ENCODE data around the gene MEGF9. TPM values are rescaled to one million over a fixed set of nuclear protein-coding genes. Genes with fewer than 3 reads are reported as not detected.

MEGF9 gene
- total and polyA plus RNA-seq, 2 experiments from 2014 or later = 10.3 to 27.4 TPM

GRCh38 chr9:120637919-120638318 lies 76.4 kb downstream of the MEGF9 start:
- 90% methylated on average over 5 of the region's 5 CpGs for WGBS (ENCODE audit: low lambda C conversion rate, missing lambda C conversion rate)
- Histone ChIP-seq H3K27me3 (no peaks in the 10 kb centered on the region), H3K4me1 (ENCODE audit: insufficient read depth) (no peaks in the 10 kb centered on the region), H4K20me1 (ENCODE audit: insufficient read depth, poor library complexity, severe bottlenecking) (no peaks in the 10 kb centered on the region), H3K4me3 (no peak overlapping the region), H3K4me2 (no peak overlapping the region), H3K36me3 (replicated peaks; ENCODE audit: insufficient read depth, low read depth) (no peaks in the 10 kb centered on the region), H3K9me3 (ENCODE audit: low read depth) (peaks cover 12% of the 10 kb centered on the region), H3K9me2 (replicated peaks; ENCODE audit: insufficient read depth) (no peaks in the 10 kb centered on the region), H3K27ac (no peak overlapping the region), H3K79me2 (no peaks in the 10 kb centered on the region), H2AFZ (no peak overlapping the region)
- TF ChIP-seq EZH2phosphoT487 (IDR thresholded peaks at IDR 0.05; ENCODE audit: low read depth, severe bottlenecking, unreplicated experiment) (no peak), CTCF (IDR thresholded peaks at IDR 0.05; ENCODE audit: poor library complexity) (no peak), EZH2 (IDR thresholded peaks at IDR 0.05; ENCODE audit: borderline replicate concordance) (no peak)
- DNase-seq (ENCODE audit: low spot score) = no peak

- WGBS (ENCODE audit: low lambda C conversion rate, missing lambda C conversion rate) = 97% methylated on average over 22 of the region's 25 CpGs
- H3K4me2 ChIP-seq = no peak overlapping the region
- no peaks in the 10 kb centered on the region for H4K20me1 ChIP-seq (ENCODE audit: insufficient read depth, poor library complexity, severe bottlenecking)
Measured at GRCh38 chr9:120636194-120636957, 77.9 kb downstream of the MEGF9 start.

GRCh38 chr9:120635011-120635410 lies 79.3 kb downstream of the MEGF9 start:
- 97% methylated on average over 1 of the region's 1 CpG for WGBS (ENCODE audit: low lambda C conversion rate, missing lambda C conversion rate)
- Histone ChIP-seq H2AFZ (no peak overlapping the region), H4K20me1 (ENCODE audit: insufficient read depth, poor library complexity, severe bottlenecking) (no peaks in the 10 kb centered on the region), H3K4me3 (no peak overlapping the region), H3K9me3 (ENCODE audit: low read depth) (peaks cover 12% of the 10 kb centered on the region), H3K79me2 (no peaks in the 10 kb centered on the region), H3K27me3 (no peaks in the 10 kb centered on the region), H3K4me2 (no peak overlapping the region), H3K27ac (no peak overlapping the region), H3K36me3 (replicated peaks; ENCODE audit: insufficient read depth, low read depth) (no peaks in the 10 kb centered on the region), H3K9me2 (replicated peaks; ENCODE audit: insufficient read depth) (no peaks in the 10 kb centered on the region), H3K4me1 (ENCODE audit: insufficient read depth) (no peaks in the 10 kb centered on the region)
- DNase-seq (ENCODE audit: low spot score) = no peak
- TF ChIP-seq EZH2phosphoT487 (IDR thresholded peaks at IDR 0.05; ENCODE audit: low read depth, severe bottlenecking, unreplicated experiment) (no peak), CTCF (IDR thresholded peaks at IDR 0.05; ENCODE audit: poor library complexity) (no peak), EZH2 (IDR thresholded peaks at IDR 0.05; ENCODE audit: borderline replicate concordance) (no peak)

More at GRCh38 chr9:120636194-120636957, 77.9 kb downstream of the MEGF9 start:
- Histone ChIP-seq H3K27ac (no peak overlapping the region), H2AFZ (no peak overlapping the region), H3K36me3 (replicated peaks; ENCODE audit: insufficient read depth, low read depth) (no peaks in the 10 kb centered on the region), H3K27me3 (no peaks in the 10 kb centered on the region), H3K9me3 (ENCODE audit: low read depth) (peaks cover 12% of the 10 kb centered on the region), H3K4me1 (ENCODE audit: insufficient read depth) (no peaks in the 10 kb centered on the region), H3K79me2 (no peaks in the 10 kb centered on the region), H3K4me3 (no peak overlapping the region), H3K9me2 (replicated peaks; ENCODE audit: insufficient read depth) (no peaks in the 10 kb centered on the region)
- TF ChIP-seq CTCF (IDR thresholded peaks at IDR 0.05; ENCODE audit: poor library complexity) (no peak), EZH2 (IDR thresholded peaks at IDR 0.05; ENCODE audit: borderline replicate concordance) (no peak), EZH2phosphoT487 (IDR thresholded peaks at IDR 0.05; ENCODE audit: low read depth, severe bottlenecking, unreplicated experiment) (no peak)
- no peak for DNase-seq (ENCODE audit: low spot score)
